Lower leg skin (tissue), 3 donors: ENCODE data around the gene JAK1.

Experiments used
- POLR2A ChIP-seq, 2 donors: fragments of 450-650 bp; IDR thresholded peaks; one replicate each; pipeline ENCODE4 v1.6.1; 2016 to 2017; ENCODE audit warnings: antibody characterized with exemption in 2 of 2, mild to moderate bottlenecking in 1 of 2, moderate library complexity in 1 of 2
- TF ChIP-seq, protein P1 (sequence below), 3 donors: fragments of 450-650 bp; IDR thresholded peaks; one replicate each; pipeline ENCODE4 v1.5.1; 2016; ENCODE audit warnings: antibody characterized with exemption in 3 of 3, mild to moderate bottlenecking in 3 of 3, moderate library complexity in 2 of 3

DNA sequence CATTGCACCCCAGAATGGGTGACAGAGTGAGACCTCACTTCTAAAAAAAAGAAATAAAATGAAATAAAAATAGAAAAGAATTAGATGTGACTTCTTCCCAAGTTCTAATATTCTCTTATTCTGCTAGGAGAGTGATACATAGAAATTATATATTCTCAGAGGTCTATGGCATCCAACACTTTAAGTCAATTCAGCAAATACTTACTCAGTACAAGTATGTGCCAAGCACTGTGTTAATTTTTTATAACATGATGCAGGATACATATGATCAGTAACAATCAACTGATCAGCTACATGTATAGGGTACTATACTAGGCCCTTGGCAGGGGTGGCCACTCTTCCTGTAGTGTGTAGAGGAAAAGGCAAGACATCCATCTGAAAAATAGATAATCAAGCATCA, 13.0 kb upstream of the JAK1 start:
- TF ChIP-seq, protein P1, sequence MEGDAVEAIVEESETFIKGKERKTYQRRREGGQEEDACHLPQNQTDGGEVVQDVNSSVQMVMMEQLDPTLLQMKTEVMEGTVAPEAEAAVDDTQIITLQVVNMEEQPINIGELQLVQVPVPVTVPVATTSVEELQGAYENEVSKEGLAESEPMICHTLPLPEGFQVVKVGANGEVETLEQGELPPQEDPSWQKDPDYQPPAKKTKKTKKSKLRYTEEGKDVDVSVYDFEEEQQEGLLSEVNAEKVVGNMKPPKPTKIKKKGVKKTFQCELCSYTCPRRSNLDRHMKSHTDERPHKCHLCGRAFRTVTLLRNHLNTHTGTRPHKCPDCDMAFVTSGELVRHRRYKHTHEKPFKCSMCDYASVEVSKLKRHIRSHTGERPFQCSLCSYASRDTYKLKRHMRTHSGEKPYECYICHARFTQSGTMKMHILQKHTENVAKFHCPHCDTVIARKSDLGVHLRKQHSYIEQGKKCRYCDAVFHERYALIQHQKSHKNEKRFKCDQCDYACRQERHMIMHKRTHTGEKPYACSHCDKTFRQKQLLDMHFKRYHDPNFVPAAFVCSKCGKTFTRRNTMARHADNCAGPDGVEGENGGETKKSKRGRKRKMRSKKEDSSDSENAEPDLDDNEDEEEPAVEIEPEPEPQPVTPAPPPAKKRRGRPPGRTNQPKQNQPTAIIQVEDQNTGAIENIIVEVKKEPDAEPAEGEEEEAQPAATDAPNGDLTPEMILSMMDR (IDR thresholded peaks at IDR 0.05) = no peak
- TF ChIP-seq POLR2A (IDR thresholded peaks at IDR 0.05) = no peak
